ENCODE measurements around the gene MORC3. TPM values are rescaled to one million over a fixed set of nuclear protein-coding genes. Genes with fewer than 3 reads are reported as not detected.

Gene MORC3
- total and polyA plus RNA-seq, 12 donors = 12.5 to 32.4 (median 23.6) TPM

DNA sequence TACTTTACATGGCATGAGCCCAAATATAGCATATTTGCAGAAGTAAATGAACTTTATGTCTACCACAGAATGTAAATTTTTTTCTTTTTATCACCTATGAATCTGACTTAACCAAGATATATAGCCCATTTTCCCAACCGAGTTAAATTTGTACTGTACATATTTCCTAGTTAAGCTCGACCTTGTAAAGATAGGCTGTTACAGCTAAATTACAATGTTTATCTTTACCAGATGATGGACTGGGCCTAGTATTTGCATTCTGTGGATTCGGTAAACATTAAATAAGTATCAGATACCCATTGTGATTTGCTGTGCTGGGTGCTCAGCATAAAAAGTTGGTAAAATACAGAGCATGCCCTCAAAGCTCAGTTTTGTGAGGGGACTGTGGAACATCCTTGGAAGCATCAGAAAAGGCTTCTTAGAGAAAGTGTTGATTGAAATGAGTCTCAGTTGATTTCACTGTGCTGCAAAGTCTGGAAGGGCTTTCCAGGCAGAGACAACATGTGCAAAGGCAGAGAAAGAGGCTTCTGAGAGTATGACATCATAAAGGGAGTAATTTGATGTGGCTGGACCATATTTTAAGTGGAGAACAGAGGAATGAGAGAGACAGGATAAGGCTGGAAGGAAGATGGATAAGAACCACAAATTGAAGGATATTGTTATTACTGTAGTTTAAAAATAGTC, 27.4 kb downstream of the MORC3 start:
- intact Hi-C loops (cut with DNase I) = no loop called here
- Histone ChIP-seq H3K9me3 (replicated peaks in 1 of 3) (no peaks in the 10 kb centered on the region), H3K4me3 (no peak overlapping the region), H3K27ac (no peak overlapping the region), H3K4me1 (replicated peaks in 1 of 2) (peaks cover 0 to 8% of the 10 kb centered on the region in 2 donors), H3K36me3 (replicated peaks in 1 of 2) (peaks cover 0 to 90% of the 10 kb centered on the region in 2 donors), H3K27me3 (no peaks in the 10 kb centered on the region)
- no peak for TF ChIP-seq POLR2A (IDR thresholded peaks at IDR 0.05)
- TF ChIP-seq, protein P1, sequence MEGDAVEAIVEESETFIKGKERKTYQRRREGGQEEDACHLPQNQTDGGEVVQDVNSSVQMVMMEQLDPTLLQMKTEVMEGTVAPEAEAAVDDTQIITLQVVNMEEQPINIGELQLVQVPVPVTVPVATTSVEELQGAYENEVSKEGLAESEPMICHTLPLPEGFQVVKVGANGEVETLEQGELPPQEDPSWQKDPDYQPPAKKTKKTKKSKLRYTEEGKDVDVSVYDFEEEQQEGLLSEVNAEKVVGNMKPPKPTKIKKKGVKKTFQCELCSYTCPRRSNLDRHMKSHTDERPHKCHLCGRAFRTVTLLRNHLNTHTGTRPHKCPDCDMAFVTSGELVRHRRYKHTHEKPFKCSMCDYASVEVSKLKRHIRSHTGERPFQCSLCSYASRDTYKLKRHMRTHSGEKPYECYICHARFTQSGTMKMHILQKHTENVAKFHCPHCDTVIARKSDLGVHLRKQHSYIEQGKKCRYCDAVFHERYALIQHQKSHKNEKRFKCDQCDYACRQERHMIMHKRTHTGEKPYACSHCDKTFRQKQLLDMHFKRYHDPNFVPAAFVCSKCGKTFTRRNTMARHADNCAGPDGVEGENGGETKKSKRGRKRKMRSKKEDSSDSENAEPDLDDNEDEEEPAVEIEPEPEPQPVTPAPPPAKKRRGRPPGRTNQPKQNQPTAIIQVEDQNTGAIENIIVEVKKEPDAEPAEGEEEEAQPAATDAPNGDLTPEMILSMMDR (IDR thresholded peaks at IDR 0.05) = no peak
- no peak for DNase-seq
- WGBS, 4 donors = 87 to 93% (median 90%) methylated on average over 3 of the region's 3 CpGs

DNA sequence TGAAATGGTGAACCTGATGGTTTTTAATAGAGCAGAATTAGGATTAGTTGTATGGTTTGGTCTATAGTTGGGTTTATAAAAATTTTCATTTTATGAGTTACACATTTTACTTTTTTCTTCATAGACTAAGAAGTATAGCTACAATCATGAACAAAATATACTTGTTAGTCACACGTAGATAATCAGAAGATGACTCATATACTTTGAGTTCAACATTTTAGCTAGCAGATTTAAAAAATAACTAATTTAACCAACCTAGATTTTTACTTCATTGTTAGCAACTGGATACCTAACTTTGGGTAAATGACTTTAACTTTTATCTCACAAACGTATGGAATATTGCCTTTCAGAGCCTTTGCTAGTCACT, 27.9 kb downstream of the MORC3 start:
- Histone ChIP-seq H3K27ac (no peak overlapping the region), H3K27me3 (no peaks in the 10 kb centered on the region), H3K4me3 (no peak overlapping the region), H3K9me3 (replicated peaks in 1 of 3) (no peaks in the 10 kb centered on the region), H3K4me1 (replicated peaks in 1 of 2) (peaks cover 0 to 8% of the 10 kb centered on the region in 2 donors), H3K36me3 (replicated peaks in 1 of 2) (peaks cover 0 to 85% of the 10 kb centered on the region in 2 donors)
- 66 to 80% (median 74%) methylated on average over 2 of the region's 2 CpGs for WGBS, 4 donors
- DNase-seq = no peak
- no peak for TF ChIP-seq POLR2A (IDR thresholded peaks at IDR 0.05)
- TF ChIP-seq, protein P1 (IDR thresholded peaks at IDR 0.05) = no peak
- intact Hi-C loops (cut with DNase I) = no loop called here

DNA sequence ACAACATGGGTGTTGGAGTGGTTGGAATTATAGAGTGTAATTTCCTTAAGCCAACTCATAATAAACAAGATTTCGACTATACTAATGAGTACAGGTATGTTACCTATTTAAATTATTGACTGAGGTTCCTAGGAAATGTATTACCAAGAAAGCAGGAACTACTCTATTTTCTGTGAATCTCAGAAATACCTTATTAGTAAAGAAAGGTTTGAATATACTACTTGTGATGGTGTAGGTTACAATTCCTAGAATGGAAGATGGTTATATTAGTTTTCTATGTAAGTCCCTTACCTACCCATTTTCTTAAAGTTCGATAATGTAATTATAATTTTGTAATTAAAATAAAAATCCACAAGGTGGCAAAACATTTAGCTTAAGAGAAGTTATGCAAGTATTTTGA, 29.3 kb downstream of the MORC3 start:
- Histone ChIP-seq H3K27ac (no peak overlapping the region), H3K4me1 (replicated peaks in 1 of 2) (peaks cover 0 to 8% of the 10 kb centered on the region in 2 donors), H3K27me3 (no peaks in the 10 kb centered on the region), H3K36me3 (replicated peaks in 1 of 2) (peaks cover 0 to 76% of the 10 kb centered on the region in 2 donors), H3K9me3 (replicated peaks in 1 of 3) (no peaks in the 10 kb centered on the region), H3K4me3 (no peak overlapping the region)
- 97 to 99% (median 98%) methylated on average over 2 of the region's 2 CpGs for WGBS, 4 donors
- no peak for DNase-seq
- intact Hi-C loops (cut with DNase I) = no loop called here
- TF ChIP-seq, protein P1 (IDR thresholded peaks at IDR 0.05) = no peak
- TF ChIP-seq POLR2A (IDR thresholded peaks at IDR 0.05) = no peak

DNA sequence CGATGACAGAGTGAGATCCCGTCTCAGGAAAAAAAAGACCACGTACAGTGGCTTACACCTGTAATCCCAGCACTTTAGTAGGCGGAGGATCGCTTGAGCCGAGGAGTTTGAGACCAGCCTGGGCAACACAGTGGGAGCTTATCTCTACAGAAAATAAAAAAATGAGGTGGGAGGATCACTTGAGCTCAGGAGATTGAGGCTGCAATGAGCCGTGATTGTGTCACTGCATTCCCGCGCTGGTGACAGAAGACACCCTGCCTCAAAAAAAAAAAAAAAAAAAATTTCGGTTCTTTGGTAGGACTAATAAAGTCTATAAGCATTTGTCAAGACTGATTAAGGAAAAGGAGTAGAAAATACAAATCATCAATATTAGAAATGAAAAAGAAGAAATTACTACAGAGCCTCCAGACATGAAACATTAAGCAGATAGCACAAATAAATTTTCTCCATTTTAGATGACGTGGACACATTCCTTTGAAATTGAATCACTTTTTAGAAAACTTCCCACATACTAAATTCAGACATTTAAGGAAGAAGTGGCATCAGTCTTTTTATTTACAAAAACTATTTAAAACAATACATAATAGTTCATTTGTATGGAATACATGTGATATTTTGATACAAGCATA, 30.4 kb downstream of the MORC3 start:
- H3K36me3 ChIP-seq (replicated peaks in 1 of 2) = peaks cover 0 to 77% of the 10 kb centered on the region in 2 donors
- peak in 1 of 7 donors; percentile 29 for DNase-seq
- TF ChIP-seq, protein P1 (IDR thresholded peaks at IDR 0.05) = no peak
- no peak for TF ChIP-seq POLR2A (IDR thresholded peaks at IDR 0.05)
- peaks cover 0 to 8% of the 10 kb centered on the region in 2 donors for H3K4me1 ChIP-seq (replicated peaks in 1 of 2)
- H3K9me3 ChIP-seq (replicated peaks in 1 of 3) = no peaks in the 10 kb centered on the region
- H3K4me3 ChIP-seq = no peak overlapping the region
- intact Hi-C loops (cut with DNase I) = no loop called here
- WGBS, 4 donors = 87 to 90% (median 89%) methylated on average over 11 of the region's 11 CpGs
- no peaks in the 10 kb centered on the region for H3K27me3 ChIP-seq
- peak overlapping the region in 1 of 5 donors; percentile 41 for H3K27ac ChIP-seq
